GM19397 (cell line): ENCODE measurements around the gene OR10T2.
"Not testable (repeated sequence)": the region's sequence is repeated elsewhere in the genome, so short reads cannot be mapped to it uniquely, and the experiment has no call there.

Source experiments
- ATAC-seq: cut with Tn5 transposase; IDR thresholded peaks from one replicate; pipeline ENCODE4 v1.9.1; 2021; ENCODE audit warnings: mild to moderate bottlenecking, moderate library complexity; ENCODE audit not compliant: unreplicated experiment

Gene OR10T2, protein sequence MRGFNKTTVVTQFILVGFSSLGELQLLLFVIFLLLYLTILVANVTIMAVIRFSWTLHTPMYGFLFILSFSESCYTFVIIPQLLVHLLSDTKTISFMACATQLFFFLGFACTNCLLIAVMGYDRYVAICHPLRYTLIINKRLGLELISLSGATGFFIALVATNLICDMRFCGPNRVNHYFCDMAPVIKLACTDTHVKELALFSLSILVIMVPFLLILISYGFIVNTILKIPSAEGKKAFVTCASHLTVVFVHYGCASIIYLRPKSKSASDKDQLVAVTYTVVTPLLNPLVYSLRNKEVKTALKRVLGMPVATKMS

DNA sequence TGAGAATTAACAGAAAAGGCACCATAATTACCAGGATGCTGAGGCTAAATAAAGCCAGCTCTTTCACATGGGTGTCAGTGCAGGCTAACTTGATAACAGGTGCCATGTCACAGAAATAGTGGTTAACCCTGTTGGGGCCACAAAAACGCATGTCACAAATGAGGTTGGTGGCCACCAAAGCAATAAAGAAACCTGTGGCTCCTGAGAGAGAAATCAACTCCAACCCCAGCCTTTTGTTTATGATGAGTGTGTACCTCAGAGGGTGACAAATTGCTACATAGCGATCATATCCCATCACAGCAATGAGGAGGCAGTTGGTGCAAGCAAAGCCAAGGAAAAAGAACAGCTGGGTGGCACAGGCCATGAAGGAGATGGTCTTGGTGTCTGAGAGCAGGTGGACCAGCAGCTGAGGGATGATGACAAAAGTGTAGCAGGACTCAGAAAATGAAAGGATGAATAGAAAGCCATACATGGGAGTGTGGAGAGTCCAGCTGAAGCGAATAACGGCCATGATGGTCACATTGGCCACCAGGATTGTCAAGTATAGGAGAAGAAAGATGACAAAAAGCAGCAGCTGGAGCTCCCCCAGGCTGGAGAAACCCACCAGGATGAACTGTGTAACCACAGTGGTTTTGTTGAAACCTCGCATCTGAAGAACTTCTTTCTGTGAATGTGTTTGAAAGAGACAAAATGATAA is at the start of gene OR10T2:
Gene OR10T2, minus strand, starts transcription at position 649 of the 697 bp plus-strand sequence. Its CDS starts 0 bp downstream, at position 649.
- no peak for ATAC-seq

DNA sequence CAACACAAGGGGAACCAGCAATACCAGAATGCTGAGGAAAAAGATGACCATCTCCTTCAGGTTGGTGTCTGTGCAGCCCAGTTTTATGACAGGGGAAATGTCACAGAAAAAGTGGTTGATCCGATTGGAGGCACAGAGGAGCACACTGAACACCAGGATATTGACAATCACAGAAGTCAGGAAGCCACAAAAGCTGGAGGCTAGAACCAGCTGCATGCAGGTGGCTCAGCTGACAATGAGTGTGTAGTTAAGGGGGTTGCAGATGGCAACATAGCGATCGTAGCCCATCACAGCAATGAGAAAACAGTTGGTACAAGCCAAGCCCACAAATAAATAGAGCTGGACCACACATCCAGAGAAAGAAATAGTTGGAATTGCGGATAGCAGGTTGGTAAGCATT is 46.1 kb upstream of the OR10T2 start:
- ATAC-seq: no peak

DNA sequence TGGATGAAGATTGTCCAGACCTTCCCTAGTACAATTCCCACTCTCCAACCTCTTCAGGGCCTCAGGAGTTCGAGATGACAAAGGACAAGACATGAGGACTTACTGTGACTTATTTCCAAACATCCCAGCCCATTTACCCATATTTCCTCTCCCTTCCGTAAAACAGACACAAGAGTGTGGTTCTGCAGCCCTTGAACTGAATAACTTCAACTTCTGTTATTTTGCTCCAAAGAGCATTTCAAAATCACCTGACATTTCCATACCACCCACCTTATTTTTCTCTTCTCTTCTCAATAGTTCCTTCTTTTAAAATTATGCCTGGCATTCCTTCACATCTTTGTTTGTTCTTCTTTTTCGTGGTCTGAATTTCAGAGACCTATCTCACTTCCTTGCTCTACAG is 35.5 kb upstream of the OR10T2 start:
- no peak for ATAC-seq

DNA sequence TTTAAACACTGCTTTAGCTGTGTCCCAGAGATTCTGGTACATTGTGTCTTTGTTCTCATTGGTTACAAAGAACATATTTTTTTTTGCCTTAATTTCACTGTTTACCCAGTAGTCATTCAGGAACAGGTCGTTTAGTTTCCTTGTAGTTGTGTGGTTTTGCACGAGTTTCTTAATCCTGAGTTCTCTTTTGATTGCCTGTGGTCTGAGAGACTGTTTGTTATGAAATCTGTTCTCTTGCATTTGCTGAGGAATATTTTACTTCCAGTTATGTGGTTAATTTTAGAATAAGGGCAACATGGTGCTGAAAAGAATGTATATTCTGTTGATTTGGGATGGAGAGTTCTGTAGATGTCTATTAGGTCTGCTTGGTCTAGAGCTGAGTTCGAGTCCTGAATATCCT is 30.9 kb upstream of the OR10T2 start:
- not testable (repeated sequence) for ATAC-seq

DNA sequence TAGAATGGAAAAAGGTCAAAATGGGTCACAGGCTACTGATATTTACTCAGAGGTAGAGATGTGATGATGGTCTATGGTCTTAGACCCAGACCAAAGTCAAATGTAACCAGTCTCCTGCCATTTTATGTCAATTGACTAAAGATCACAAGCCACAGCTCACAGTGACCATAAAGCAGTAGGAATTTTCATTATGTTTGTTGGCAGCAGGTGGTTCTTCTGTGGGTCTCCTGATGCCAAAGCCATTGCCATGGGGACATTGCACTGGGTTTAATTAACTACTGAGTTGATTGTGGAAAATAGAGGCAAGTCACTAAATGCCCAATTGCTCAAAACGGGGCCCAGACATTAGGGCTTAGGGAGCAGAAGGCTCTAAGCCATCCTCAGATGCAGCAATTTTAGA is 26.9 kb upstream of the OR10T2 start, which contains the start of gene OR10K2:
Gene OR10K2, minus strand, starts transcription at position 101 of the 400 bp plus-strand sequence. CDS start 5,371 bp downstream, outside the sequence.
- ATAC-seq: no peak

DNA sequence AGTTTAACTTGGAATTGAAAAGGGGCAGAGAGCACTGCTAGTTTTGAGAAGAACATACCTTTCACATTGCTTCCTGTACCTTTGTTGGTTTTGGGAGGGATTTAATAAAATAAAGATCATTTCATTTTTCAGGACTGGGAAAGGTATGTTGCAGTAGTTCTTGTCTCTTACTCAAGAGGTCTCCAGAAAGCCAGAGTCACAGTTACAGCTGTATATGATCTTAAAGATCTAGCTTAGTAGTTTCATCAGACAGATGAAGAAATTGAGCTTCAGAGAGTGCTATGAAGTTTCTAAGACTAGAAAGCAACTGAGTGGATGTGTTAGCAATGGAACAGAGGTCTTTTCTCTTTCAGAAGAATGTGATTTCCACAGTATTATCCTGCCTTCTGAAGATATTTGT is 25.8 kb upstream of the OR10T2 start:
- ATAC-seq: no peak

DNA sequence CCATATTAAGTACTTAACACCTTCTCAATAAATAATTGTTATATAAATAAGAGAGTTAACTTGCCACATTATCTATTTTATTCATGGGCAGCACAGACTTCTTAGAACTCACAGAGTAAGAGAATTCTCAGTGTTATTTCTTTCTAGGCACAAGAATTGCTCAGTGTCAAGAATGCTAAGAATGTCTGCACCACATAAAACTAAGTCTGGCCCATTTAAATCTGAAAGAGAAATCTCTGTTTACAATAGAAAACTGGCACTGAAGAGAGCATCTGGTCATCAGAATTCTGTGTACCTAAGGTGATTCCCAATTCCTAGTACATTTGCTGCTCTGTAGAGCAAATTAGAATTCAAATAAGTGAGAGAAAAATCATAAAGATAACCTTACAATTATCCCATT is 22.9 kb upstream of the OR10T2 start:
- ATAC-seq: no peak

DNA sequence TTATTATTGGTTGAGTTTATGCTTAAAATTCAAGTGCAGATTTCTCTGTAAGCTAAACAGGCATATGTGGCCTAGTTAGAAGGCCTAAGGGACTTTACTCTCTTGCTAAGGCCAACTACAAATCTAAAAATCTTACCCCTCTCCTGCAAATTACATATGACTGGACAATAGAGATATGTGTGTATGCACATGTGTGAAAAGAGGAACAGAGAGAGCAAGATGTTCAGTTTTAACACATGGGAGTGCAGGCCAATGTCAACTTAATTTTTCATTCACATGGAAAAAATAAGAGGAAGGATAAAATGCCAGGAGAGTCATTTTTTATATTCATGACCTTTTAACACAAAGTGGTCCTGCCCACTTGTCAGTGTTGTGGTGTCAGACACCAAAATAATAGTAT is 18.3 kb upstream of the OR10T2 start:
- no peak for ATAC-seq

DNA sequence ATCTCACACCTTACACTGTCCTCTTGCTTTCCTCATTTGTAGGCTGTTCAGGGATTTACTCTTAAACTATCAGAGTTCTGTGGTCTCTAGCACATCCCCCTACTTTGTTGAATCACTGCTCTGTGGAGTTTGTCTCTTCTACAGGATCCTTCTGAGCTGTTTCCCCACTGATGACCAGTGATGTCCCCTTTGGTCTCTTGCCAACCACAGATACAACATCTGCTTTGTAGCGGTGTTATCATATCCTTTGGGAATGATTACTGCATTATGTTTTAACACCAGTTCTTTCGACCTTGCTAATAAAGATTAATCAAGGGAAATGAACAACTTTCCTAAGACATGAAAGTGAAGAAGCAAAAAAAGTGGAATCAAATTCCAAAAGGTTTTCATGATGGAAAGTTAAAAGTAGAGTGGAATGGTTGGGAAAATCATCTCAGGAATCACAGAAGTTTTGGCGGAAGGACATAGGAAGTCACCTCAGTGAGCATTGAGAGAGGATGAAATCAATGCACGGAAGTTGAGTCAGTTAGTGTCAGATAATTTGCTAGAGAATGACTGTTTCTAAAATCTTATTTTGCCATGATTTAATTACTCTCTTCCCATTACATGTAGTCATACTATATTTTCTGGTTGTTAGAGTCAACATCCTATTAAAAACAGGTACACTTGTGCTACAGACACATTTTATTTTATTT is 15.5 kb upstream of the OR10T2 start:
- no peak for ATAC-seq

DNA sequence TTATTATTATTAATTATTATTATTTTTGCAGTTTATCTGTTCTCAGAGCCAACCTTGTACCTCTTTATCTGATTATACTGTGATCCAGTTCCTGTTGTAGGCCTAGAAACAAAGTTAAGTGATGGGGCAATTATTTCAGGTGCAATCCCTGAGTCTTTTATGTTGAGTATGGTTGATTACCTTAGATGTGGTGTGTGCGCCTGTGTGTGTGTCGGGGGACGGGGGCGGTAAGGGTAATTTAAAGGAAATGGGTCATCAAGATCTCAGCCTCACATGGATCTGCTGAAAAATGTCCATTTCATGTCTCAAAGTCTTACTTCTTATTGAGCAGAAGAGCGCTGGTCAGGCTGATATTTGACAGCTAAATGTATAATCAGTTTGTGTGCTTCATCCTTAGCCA is 7.8 kb upstream of the OR10T2 start:
- no peak for ATAC-seq

DNA sequence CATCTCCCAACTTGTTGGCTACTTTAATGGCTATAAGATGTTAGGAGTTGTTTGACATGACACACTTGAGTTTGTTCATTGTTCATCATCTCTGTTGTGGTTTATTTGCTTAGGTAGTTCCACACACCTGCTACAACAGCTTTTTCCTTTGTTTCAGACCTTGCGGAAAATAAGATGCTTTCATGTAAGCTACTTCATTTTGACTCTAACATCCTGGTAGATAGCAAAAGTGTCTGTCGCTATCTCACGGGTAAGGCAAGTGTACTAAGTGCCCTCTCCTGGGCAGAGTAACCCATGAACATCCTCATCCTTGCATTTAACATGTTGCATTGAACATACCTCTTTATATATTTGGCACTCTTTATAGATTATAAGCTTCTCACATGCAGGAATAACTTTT is 1.6 kb upstream of the OR10T2 start:
- ATAC-seq: no peak

DNA sequence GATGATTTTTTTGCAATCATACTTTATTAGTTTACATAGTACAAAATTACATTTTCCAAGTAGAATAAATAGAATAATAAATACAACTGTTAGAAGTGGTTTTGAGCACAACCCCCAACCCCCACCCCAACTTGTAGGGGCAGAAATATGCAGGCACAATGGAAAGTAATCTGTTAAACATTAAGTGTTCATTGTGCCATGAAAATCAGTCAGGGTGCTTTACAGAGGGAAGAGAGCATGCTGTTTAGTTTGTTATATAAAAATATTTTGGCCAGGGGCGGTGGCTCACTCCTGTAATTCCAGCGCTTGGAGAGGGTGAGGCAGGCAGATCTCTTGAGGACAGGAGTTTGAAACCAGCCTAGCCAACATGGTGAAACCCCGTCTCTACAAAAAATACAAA is 2.6 kb downstream of the OR10T2 start:
- no peak for ATAC-seq

DNA sequence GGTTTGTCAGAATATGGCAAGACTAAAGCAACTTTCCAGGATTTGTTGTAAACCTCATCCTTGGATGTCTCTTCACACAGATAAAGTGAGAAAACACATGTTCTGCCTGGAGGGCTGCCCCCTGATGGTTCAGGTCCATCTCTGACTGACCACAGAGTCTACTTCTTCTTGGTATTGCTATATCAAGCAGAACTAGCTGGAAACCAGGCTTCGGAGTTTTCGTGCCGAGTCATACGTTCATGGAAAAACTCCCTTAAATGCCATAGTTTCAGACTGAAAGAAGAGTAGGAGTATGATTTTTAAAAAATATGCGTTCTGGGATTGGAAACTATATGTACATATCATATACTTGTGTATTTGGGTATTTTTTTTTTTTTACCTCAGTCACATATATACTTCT is 5.8 kb downstream of the OR10T2 start:
- ATAC-seq: no peak

DNA sequence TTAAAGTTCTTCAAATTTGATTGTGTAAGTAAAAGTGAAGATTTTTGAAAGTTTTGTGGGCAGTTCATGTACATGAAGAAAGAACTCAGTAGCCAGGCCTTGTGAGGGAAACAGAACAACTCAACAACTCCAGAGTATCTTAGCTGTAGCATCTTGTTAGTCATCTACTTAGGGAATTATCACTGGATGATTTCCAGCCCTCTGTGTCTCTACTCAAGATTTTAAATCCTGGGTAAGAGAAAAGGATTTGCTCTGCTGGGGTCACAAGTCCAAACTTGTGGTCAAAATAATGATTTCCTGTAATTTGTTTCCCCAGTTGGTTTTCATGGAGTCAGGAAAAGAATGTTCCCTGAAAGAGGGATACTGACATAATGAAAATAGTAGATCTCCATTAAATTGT is 8.2 kb downstream of the OR10T2 start:
- ATAC-seq: no peak

DNA sequence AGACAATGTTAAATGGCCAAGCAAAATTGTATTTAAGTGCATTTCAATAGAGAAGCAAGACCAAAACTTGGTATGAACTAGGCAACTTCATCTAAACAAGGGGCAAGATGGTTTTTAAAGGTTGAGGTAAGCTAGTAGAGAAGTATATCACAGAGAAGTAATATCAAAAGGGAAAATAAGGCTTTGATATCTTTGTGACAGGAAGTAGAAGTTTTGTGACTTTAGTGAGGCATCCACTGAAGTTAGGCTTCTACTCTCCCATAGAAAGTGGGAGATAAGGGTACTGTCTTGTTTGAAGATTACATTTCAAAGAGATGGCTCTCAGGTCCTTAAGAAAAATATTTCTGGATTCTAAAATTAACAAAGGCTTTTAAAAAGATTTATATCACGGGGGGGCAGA is 8.9 kb downstream of the OR10T2 start:
- ATAC-seq: no peak

DNA sequence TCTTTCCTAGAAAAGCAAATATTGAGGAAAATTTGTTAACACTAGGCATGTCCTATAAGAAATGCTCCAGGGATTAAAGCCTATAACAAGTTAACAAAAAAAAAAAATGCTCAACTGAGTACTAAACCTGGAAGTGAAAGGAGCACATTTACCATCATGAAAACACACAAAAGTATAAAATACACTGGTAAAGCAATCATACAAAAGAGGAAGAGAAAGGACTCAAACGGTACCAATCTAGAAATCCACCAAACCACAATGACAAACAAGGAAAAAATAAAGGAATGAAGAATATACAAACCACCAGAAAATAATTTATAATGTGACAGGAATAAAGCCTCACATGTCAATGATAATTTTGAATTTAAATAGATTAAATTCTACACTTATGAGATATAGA is 24.4 kb downstream of the OR10T2 start:
- no peak for ATAC-seq

DNA sequence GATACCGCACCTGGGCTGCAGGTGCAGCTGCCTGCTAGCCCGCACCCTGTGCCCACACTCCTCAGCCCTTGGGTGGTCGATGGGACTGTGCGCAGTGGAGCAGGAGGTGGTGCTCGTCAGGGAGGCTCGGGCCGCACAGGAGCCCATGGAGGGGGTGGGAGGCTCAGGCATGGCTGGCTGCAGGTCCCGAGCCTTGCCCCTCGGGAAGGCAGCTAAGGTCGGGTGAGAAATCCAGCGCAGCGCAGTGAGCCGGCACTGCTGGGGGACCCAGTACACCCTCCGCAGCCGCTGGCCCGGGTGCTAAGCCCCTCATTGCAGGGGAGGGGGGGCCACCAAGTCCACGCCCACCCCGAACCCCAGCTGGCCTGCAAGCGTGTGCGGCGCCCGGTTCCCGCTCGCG is 25.2 kb downstream of the OR10T2 start:
- not testable (repeated sequence) for ATAC-seq

DNA sequence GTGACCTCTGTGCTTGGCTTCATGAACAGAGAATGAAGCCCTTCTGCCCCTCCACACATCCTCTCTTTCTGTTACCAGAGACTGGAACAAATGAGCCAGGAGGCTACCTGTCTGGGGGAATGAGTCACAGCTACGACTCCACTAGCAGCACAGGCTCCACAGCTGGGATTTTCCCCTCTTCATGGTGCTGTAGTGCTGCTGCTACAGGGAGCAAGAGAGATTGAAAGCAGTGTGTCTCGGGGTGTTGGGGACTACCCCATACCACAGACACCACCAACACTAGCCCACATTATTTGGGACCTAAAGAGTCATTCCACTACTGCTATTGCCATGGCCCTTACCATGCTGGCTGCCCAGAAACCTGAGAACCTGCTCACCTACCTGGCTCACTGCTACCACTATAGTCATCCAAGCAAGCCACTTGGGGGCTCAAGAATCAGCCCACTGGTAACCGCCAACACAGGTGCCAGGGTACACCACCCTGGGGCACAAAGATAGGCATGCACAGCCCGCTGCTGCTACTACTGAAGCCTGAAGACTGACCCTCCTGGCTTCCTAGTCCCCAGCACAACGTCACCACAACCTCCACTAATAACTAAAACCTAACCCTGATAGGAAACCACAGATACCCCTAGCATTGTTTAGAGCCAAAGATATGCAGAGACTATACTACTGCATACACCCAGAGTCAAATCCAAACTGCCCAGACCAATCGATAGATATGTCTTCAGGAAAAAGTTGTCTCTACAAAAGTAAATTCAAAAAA is 27.9 kb downstream of the OR10T2 start:
- peak; percentile 94 for ATAC-seq

DNA sequence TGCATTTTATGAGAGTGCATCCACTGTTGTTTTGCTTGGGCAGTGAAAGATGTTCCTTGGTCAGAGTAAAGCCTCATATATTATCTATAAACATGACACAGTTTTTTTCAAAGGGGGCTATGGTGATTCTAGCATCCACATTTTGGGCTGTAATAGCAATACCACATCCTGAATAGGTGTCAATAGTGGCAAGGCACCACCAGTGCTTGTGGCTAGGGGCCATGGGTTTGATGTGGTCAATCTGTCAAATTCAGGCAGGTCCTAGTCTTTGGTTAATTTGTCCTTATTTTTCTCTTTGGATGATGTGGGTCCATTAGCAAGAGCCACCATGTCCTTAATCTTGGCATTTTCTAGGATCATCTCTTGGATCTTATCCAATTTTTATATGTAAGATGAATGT is 32.5 kb downstream of the OR10T2 start:
- no peak for ATAC-seq

DNA sequence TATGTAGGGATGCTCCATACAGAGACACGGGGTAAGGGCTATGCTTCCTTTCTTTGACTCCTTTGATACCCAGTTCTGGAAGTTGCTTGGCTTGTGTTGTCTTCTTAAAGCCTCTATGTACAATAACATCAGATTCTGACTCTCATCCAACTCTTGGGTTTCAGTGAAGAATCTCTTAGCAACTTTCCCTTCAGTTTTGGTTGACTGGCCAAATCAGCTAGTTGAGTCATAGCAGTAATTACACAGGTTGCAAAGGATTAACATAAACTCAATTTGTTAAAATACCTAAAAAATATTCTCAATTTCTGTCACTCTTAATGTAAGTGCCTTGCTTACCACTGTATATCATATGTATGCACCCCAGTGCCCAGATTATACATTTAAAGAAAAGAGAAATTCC is 36.3 kb downstream of the OR10T2 start:
- ATAC-seq: no peak

DNA sequence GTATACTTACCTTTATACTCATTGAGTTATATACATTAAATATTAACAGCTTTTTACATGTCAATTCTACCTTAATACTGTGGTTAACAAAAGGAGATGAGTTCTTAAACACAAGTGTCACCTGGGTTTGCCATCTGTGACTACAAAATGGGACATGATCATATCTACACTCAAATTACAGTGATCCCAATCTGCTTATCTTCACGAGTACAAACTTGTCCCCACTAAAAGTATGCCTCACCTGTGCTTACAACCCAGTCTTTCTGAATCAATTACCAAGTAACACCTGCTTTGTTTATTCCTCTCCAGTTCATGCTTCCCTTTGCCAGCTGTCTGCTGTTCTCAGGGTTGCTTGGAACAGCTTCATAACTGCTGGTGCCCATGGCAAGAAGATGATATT is 36.8 kb downstream of the OR10T2 start:
- ATAC-seq: no peak
